CD14-positive monocyte (primary cell): ENCODE results near the gene SASH1. TPM values are rescaled to one million over a fixed set of nuclear protein-coding genes. Genes with fewer than 3 reads are reported as not detected.

Experiments
- DNase-seq, 3 donors: peaks; one replicate each; pipeline ENCODE4 v3.0.0-alpha.2; 2011 to 2022
- H2AFZ ChIP-seq: 2 replicates; pipeline ENCODE4 v1.6.0; 2012; ENCODE audit warnings: mild to moderate bottlenecking, low read depth, low read length, inconsistent platforms; ENCODE audit not compliant: insufficient read depth, poor library complexity, severe bottlenecking
- H3K27ac ChIP-seq, 2 donors: 1 replicate in 1 of 2; 2 replicates in 1 of 2; pipeline ENCODE4 v1.5.1; 2012 to 2013; ENCODE audit warnings: low read length in 2 of 2, control low read depth in 1 of 2, inconsistent platforms in 1 of 2, low read depth in 1 of 2, mild to moderate bottlenecking in 1 of 2
- H3K27me3 ChIP-seq, 2 donors: one replicate each; pipeline versions ENCODE4 v1.6.0 to v1.6.1; 2011 to 2013; ENCODE audit warnings: low read length in 2 of 2; ENCODE audit not compliant: control insufficient read depth in 2 of 2, insufficient read depth in 2 of 2
- H3K36me3 ChIP-seq, 2 donors: replicated peaks in 1 of 2; 1 replicate in 1 of 2; 2 replicates in 1 of 2; pipeline versions ENCODE4 v1.5.1 to v1.6.1; 2012 to 2013; ENCODE audit warnings: low read length in 2 of 2, control low read depth in 1 of 2, inconsistent platforms in 1 of 2, mild to moderate bottlenecking in 1 of 2; ENCODE audit not compliant: insufficient read depth in 2 of 2, control insufficient read depth in 1 of 2
- H3K4me1 ChIP-seq, 2 donors: 1 replicate in 1 of 2; 2 replicates in 1 of 2; pipeline versions ENCODE4 v1.5.1 to v1.6.1; 2012 to 2013; ENCODE audit warnings: low read length in 2 of 2, control low read depth in 1 of 2, inconsistent platforms in 1 of 2, mild to moderate bottlenecking in 1 of 2, moderate library complexity in 1 of 2; ENCODE audit not compliant: insufficient read depth in 2 of 2, control insufficient read depth in 1 of 2
- H3K4me2 ChIP-seq: replicated peaks from 2 replicates; pipeline ENCODE3; 2012; ENCODE audit warnings: low read length, moderate library complexity, mild to moderate bottlenecking; ENCODE audit not compliant: poor library complexity, severe bottlenecking; ENCODE audit errors: extremely low read depth
- H3K4me3 ChIP-seq, 3 experiments: fragments of 200-600 bp in 1 of 3; sonication (generic) in 1 of 3; replicated peaks in 1 of 3; 1 replicate in 2 of 3; 2 replicates in 1 of 3; pipeline ENCODE4 v1.5.1; 2011 to 2013; ENCODE audit warnings: low read length in 3 of 3, mild to moderate bottlenecking in 3 of 3, control low read depth in 2 of 3, low read depth in 2 of 3, inconsistent platforms in 1 of 3, moderate library complexity in 1 of 3
- H3K79me2 ChIP-seq: 2 replicates; pipeline ENCODE4 v1.6.0; 2012; ENCODE audit warnings: mild to moderate bottlenecking, control low read depth, inconsistent platforms, low read length, moderate library complexity; ENCODE audit not compliant: insufficient read depth
- H3K9ac ChIP-seq: 2 replicates; pipeline ENCODE4 v1.6.0; 2017; ENCODE audit warnings: low read length, mild to moderate bottlenecking; ENCODE audit not compliant: insufficient read depth, poor library complexity, severe bottlenecking
- H3K9me3 ChIP-seq, 2 donors: replicated peaks in 1 of 2; 1 replicate in 1 of 2; 2 replicates in 1 of 2; pipeline versions ENCODE4 v1.5.1 to v1.6.1; 2012 to 2013; ENCODE audit warnings: low read length in 2 of 2, control low read depth in 1 of 2; ENCODE audit not compliant: control insufficient read depth in 1 of 2, insufficient read depth in 1 of 2
- H4K20me1 ChIP-seq: 2 replicates; pipeline ENCODE4 v1.6.0; 2012; ENCODE audit warnings: mild to moderate bottlenecking, low read length, control low read depth, moderate library complexity; ENCODE audit not compliant: insufficient read depth
- H3K27ac Mint-ChIP-seq, 7 donors: one replicate each; pipeline ENCODE4 v1.8.0; 2020; ENCODE audit warnings: mild to moderate bottlenecking in 7 of 7, mixed read lengths in 7 of 7, moderate library complexity in 6 of 7, inconsistent platforms in 2 of 7
- H3K27me3 Mint-ChIP-seq, 3 donors: one replicate each; pipeline ENCODE4 v1.8.0; 2021 to 2022; ENCODE audit warnings: low read depth in 3 of 3, mild to moderate bottlenecking in 3 of 3, mixed read lengths in 3 of 3, moderate library complexity in 3 of 3, inconsistent platforms in 1 of 3
- H3K36me3 Mint-ChIP-seq, 2 donors: one replicate each; pipeline ENCODE4 v1.8.0; 2020; ENCODE audit warnings: mixed read lengths in 2 of 2, inconsistent platforms in 1 of 2, mild to moderate bottlenecking in 1 of 2
- H3K4me1 Mint-ChIP-seq: one replicate; pipeline ENCODE4 v1.8.0; 2020; ENCODE audit warnings: mild to moderate bottlenecking, mixed read lengths
- H3K4me3 Mint-ChIP-seq, 2 donors: one replicate each; pipeline ENCODE4 v1.8.0; 2020; ENCODE audit warnings: mild to moderate bottlenecking in 2 of 2, mixed read lengths in 2 of 2, moderate library complexity in 1 of 2
- H3K9me3 Mint-ChIP-seq, 7 donors: one replicate each; pipeline ENCODE4 v1.8.0; 2020 to 2022; ENCODE audit warnings: mixed read lengths in 7 of 7, mild to moderate bottlenecking in 6 of 7, moderate library complexity in 6 of 7, inconsistent platforms in 2 of 7
- WGBS: methylation state at CpG from one replicate; pipeline ENCODE4 v1.1.5; 2013; ENCODE audit warnings: missing lambda C conversion rate; ENCODE audit not compliant: insufficient coverage; 5-methylcytosine and 5-hydroxymethylcytosine counted together
- intact Hi-C, 2 donors: fragments of 100-400 bp; cut with micrococcal nuclease; formaldehyde crosslinking; loops; one replicate each; pipeline versions ENCODE4 v1.15.0 to v1.15.1; 2023
- polyA plus RNA-seq, 3 donors: library from polyadenylated mRNA; depleted of rRNA in 1 of 3; unstranded in 2 of 3; stranded (reverse) in 1 of 3; fragments of 300-500 nt in 2 of 3; fragments of >200 nt in 1 of 3; fragmentation: Illumina TruSeq in 2 of 3; gene quantifications; 1 replicate in 2 of 3; 2 replicates in 1 of 3; pipeline ENCODE4 v1.2.3, GENCODE V29; 2012 to 2021
- TF ChIP-seq, protein P1 (sequence below): fragments of 200-600 bp; IDR thresholded peaks from one replicate; pipeline ENCODE4 v1.8.0; 2022; ENCODE audit warnings: antibody characterized with exemption, mild to moderate bottlenecking

Gene SASH1
- polyA plus RNA-seq, 3 donors: 0.90 to 5.1 (median 4.7) TPM

DNA sequence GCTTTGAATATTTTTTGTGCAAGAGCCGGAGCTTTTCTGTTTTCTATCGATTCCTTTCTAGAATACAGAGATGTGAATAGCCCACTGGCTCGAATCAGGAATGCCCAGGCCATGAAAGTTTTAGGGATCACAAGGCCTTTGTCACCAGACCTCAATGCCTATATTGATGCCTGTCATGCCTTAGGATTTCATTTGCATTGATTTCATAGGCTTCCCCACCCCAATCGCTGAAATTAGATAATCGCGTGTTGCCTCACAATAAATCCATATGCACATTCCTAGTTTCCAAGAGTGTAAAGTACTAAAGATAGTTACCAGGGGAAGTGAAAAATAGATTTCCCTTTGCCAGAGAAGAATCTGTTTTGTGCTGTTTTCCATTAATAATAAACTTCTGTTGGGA, 150.8 kb downstream of the SASH1 start:
- H3K27ac Mint-ChIP-seq: no peak overlapping the region
- WGBS: no CpG with 5 or more reads among the region's 6 CpGs
- peaks cover 0 to 3% (median 0%) of the 10 kb centered on the region in 7 donors for H3K9me3 Mint-ChIP-seq

DNA sequence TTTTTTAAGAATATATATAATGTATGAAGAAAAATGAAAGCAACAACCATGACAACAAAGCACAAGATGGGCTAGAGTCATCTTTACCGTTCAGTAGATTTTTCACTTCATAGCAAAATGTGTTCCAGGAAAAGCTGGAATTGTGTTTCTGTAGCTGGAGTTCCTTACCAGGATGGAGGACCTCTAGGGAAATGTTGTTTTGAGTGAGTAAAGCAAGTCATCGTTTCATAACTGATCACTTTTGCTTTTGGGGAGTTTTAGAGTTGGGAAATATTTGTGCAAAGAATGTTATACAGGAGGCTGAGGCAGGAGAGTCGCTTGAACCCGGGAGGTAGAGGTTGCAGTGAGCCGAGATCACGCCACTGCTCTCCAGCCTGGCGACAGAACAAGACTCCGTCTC, 151.6 kb downstream of the SASH1 start:
- H3K27me3 Mint-ChIP-seq: peaks cover 0 to 6% (median 1%) of the 10 kb centered on the region in 3 donors
- Histone ChIP-seq H3K36me3 (no peaks in the 10 kb centered on the region), H3K9ac (no peak overlapping the region), H2AFZ (no peak overlapping the region), H4K20me1 (no peaks in the 10 kb centered on the region), H3K4me3 (no peak overlapping the region), H3K9me3 (no peaks in the 10 kb centered on the region), H3K79me2 (no peaks in the 10 kb centered on the region), H3K27ac (no peak overlapping the region), H3K27me3 (no peaks in the 10 kb centered on the region), H3K4me2 (no peak overlapping the region), H3K4me1 (no peaks in the 10 kb centered on the region)
- no peak overlapping the region for H3K27ac Mint-ChIP-seq
- H3K4me3 Mint-ChIP-seq: no peak overlapping the region
- H3K4me1 Mint-ChIP-seq: no peaks in the 10 kb centered on the region
- intact Hi-C loops: no loop called here
- TF ChIP-seq, protein P1, sequence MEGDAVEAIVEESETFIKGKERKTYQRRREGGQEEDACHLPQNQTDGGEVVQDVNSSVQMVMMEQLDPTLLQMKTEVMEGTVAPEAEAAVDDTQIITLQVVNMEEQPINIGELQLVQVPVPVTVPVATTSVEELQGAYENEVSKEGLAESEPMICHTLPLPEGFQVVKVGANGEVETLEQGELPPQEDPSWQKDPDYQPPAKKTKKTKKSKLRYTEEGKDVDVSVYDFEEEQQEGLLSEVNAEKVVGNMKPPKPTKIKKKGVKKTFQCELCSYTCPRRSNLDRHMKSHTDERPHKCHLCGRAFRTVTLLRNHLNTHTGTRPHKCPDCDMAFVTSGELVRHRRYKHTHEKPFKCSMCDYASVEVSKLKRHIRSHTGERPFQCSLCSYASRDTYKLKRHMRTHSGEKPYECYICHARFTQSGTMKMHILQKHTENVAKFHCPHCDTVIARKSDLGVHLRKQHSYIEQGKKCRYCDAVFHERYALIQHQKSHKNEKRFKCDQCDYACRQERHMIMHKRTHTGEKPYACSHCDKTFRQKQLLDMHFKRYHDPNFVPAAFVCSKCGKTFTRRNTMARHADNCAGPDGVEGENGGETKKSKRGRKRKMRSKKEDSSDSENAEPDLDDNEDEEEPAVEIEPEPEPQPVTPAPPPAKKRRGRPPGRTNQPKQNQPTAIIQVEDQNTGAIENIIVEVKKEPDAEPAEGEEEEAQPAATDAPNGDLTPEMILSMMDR: no peak
- no peak for DNase-seq
- peaks cover 0 to 3% (median 0%) of the 10 kb centered on the region in 7 donors for H3K9me3 Mint-ChIP-seq
- peaks cover 0 to 4% of the 10 kb centered on the region in 2 donors for H3K36me3 Mint-ChIP-seq
- no CpG with 5 or more reads among the region's 8 CpGs for WGBS

More for the DNA sequence above, 150.8 kb downstream of the SASH1 start:
- Mint-ChIP-seq H3K27me3 (peaks cover 0 to 6% (median 1%) of the 10 kb centered on the region in 3 donors), H3K36me3 (peaks cover 0 to 4% of the 10 kb centered on the region in 2 donors), H3K4me1 (no peaks in the 10 kb centered on the region), H3K4me3 (no peak overlapping the region)
- H3K9me3 ChIP-seq: no peaks in the 10 kb centered on the region
- no peaks in the 10 kb centered on the region for H3K36me3 ChIP-seq
- H4K20me1 ChIP-seq: no peaks in the 10 kb centered on the region
- no peak overlapping the region for H3K27ac ChIP-seq
- intact Hi-C loops: no loop called here
- H3K4me1 ChIP-seq: no peaks in the 10 kb centered on the region
- H3K79me2 ChIP-seq: no peaks in the 10 kb centered on the region
- DNase-seq: no peak
- no peaks in the 10 kb centered on the region for H3K27me3 ChIP-seq
- no peak overlapping the region for H3K4me2 ChIP-seq
- no peak overlapping the region for H2AFZ ChIP-seq
- H3K9ac ChIP-seq: no peak overlapping the region
- no peak overlapping the region for H3K4me3 ChIP-seq
- TF ChIP-seq, protein P1: no peak
